ENCODE results near the gene RPL13A.

DNA sequence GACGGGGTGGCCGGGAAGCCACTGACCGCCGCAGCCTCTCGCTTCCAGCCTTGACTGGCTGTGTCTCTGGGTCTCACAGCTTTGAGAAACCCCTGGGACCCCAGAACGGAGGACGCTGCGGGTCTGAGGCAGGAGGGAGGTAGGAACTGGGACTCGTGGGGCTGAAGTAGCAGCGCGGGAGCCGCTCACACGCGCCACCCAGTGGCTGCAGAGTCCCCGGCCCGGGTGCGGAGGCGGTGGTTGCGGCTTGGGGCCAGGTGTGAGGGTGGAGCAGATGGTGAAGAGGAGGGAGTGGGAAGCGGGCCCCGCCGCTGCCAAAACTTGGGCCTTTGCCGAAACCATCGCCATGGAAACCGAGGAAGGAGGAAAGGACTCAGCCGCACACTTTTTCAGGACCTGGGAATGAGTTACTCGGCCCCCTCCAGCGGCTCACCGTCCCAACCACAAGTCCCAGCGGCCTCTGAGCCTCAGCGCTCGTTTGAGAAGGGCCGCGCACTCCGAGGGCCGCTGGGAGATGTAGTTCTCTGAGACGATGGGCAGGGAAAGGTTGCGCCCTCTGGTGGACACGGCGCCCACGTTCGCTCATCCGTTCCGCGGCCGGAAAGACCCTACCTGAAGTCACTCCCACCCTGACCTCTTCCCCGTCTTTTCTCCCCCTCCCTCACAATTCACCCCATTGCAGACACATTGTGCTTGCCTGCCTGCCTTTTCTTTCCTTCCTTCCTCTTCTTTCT lies 43.9 kb upstream of the RPL13A start:
- TF ChIP-seq, protein P1, sequence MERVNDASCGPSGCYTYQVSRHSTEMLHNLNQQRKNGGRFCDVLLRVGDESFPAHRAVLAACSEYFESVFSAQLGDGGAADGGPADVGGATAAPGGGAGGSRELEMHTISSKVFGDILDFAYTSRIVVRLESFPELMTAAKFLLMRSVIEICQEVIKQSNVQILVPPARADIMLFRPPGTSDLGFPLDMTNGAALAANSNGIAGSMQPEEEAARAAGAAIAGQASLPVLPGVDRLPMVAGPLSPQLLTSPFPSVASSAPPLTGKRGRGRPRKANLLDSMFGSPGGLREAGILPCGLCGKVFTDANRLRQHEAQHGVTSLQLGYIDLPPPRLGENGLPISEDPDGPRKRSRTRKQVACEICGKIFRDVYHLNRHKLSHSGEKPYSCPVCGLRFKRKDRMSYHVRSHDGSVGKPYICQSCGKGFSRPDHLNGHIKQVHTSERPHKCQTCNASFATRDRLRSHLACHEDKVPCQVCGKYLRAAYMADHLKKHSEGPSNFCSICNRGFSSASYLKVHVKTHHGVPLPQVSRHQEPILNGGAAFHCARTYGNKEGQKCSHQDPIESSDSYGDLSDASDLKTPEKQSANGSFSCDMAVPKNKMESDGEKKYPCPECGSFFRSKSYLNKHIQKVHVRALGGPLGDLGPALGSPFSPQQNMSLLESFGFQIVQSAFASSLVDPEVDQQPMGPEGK (CRISPR knock-in tag; IDR thresholded peaks at IDR 0.05; ENCODE audit: borderline replicate concordance): no peak
- TF ChIP-seq, protein P2, sequence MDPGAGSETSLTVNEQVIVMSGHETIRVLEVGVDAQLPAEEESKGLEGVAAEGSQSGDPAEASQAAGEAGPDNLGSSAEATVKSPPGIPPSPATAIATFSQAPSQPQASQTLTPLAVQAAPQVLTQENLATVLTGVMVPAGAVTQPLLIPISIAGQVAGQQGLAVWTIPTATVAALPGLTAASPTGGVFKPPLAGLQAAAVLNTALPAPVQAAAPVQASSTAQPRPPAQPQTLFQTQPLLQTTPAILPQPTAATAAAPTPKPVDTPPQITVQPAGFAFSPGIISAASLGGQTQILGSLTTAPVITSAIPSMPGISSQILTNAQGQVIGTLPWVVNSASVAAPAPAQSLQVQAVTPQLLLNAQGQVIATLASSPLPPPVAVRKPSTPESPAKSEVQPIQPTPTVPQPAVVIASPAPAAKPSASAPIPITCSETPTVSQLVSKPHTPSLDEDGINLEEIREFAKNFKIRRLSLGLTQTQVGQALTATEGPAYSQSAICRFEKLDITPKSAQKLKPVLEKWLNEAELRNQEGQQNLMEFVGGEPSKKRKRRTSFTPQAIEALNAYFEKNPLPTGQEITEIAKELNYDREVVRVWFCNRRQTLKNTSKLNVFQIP (CRISPR knock-in tag; IDR thresholded peaks at IDR 0.05; ENCODE audit: borderline replicate concordance, low read depth): no peak

Measured in SK-N-SH treated with all-trans-retinoic acid at 6 μM for 48 hours (cell line).